GM12873 (cell line): Measurements from ENCODE around the gene LTBP1.

Source experiments
- TF ChIP-seq, protein P1 (sequence below): IDR thresholded peaks from 2 replicates; pipeline ENCODE4 v1.5.1; 2012; ENCODE audit warnings: low read depth, mild to moderate bottlenecking, moderate library complexity, low read length, control low read depth; ENCODE audit not compliant: insufficient read depth; ENCODE audit errors: missing control alignments

LTBP1 gene

DNA sequence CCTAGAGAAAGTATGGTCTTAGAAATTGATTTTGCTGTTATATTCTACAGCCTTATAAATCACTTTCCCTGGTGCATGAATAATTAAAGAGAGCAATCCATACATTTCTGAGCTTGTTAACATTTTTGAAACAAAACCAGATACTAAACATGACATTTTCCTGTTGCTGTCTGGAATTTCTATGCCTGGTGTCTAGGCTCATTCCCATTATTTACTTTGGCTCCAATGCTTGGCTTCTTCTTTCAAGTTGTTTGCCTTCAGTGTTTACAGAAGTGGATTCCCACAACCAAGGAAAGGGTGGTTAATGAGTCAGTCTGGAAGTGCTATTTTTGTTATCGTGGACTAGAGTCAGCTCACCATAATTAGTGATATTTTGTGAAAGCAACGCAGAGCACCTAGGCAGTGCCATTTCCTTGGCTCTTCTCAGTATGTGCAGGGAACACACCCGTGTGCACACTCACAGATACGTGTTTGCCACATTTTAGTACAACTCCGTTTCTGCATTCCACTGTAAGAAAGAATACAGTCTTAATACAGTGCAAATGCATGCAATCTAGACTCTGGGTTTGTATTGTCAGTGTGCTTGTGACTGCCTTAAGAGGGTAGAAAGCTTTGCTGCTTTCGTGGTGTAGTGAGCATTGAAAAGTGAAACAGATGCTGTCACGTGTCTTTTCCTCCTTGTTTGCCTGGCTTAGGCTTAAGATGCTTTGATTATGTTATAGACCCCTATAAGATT lies 344.7 kb downstream of the LTBP1 start:
- TF ChIP-seq, protein P1, sequence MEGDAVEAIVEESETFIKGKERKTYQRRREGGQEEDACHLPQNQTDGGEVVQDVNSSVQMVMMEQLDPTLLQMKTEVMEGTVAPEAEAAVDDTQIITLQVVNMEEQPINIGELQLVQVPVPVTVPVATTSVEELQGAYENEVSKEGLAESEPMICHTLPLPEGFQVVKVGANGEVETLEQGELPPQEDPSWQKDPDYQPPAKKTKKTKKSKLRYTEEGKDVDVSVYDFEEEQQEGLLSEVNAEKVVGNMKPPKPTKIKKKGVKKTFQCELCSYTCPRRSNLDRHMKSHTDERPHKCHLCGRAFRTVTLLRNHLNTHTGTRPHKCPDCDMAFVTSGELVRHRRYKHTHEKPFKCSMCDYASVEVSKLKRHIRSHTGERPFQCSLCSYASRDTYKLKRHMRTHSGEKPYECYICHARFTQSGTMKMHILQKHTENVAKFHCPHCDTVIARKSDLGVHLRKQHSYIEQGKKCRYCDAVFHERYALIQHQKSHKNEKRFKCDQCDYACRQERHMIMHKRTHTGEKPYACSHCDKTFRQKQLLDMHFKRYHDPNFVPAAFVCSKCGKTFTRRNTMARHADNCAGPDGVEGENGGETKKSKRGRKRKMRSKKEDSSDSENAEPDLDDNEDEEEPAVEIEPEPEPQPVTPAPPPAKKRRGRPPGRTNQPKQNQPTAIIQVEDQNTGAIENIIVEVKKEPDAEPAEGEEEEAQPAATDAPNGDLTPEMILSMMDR, result no peak

DNA sequence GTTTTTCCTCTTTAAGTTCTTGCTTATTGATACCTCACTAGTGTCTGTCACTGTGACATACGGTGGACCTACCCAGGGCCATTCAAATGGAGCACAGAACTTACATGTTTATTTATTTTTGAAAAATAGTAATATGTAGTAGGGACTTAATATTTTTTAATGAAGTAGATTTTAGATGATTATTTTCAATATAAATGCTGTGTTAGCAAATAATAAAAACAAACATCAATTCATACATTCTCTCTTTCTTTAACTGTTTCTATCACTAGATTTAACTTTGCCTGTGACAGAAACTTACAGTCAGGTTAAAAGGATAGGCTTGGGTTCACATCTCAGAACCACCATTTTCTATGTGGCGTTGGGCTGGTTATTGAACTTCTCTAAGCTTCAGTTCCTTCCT lies 345.3 kb downstream of the LTBP1 start:
- TF ChIP-seq, protein P1, result no peak

DNA sequence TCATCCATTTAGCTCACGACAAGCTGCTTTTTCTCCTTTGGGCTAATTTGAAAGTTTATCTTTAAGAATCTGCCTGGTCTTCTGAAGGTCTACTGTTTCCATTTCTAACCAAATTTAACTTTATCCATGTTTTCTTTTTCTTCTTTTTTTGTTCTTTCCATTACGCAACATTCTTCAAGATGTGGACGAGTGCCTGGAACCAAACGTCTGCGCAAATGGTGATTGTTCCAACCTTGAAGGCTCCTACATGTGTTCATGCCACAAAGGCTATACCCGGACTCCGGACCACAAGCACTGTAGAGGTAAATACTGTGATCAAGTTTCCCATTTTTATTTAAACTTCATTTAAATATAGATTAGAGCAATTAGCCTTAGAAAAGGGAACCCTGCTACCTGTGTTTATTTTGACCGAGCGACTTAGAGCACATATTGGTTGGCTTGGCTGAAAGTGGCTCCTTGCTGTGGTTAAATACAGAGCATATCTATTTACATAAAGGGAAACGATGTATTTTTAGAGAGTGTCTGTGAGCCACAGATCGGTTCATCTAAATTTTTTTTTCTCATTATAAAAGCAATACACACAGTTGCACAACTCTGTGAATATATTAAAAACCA lies 346.3 kb downstream of the LTBP1 start:
- TF ChIP-seq, protein P1, result no peak

DNA sequence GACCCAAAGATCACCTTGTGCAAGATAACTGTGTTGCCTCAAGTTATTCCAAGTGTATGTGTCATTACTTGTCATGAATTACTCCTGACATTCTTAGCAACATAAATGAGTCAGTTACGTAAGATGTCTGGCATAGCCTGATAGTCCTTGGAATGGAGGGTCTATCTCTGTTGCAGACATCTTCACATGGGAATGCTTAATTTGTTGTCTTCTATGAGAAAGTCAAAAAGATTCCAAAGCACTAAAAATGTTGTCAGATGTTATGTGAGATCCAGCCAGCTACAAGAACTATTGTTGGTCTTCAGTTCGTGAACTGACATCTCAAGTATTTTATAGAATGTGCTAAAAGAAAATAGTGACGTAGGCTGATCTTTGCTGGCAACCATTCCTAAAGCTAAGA lies 351.5 kb downstream of the LTBP1 start:
- TF ChIP-seq, protein P1, result no peak

DNA sequence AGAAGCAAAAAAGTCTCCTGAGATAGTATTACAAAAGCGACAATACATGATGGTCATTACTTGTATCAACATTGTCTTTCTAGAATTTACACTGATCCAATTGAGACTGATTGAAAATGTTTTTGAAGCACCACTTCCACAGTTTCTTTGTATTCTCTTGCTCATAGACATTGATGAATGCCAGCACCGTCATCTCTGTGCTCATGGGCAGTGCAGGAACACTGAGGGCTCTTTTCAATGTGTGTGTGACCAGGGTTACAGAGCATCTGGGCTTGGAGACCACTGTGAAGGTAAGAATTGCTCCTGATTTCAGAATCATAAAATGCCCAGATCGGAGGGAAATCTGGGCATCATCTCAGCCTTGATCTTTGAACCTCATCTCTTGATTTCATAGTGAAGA lies 354.6 kb downstream of the LTBP1 start:
- TF ChIP-seq, protein P1, result no peak

DNA sequence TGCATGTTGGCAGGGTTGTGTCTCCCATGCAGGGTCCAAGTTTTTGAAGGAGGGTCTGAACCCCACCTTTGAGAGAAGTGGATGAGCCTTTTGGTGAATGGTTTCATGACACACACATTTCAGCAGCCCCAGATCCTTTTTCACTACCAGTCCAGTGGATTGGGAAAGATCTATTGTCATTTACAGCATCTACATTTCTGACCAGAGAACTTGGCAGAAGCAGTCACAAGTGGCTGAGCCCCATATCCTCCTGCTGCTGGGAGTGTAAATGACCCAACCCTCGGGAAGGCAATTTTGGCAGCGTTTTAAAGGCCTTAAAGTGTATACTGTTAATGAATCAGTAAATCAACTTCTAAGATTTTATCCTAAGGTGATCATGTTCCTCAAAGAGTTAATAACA lies 355.6 kb downstream of the LTBP1 start:
- TF ChIP-seq, protein P1, result no peak

DNA sequence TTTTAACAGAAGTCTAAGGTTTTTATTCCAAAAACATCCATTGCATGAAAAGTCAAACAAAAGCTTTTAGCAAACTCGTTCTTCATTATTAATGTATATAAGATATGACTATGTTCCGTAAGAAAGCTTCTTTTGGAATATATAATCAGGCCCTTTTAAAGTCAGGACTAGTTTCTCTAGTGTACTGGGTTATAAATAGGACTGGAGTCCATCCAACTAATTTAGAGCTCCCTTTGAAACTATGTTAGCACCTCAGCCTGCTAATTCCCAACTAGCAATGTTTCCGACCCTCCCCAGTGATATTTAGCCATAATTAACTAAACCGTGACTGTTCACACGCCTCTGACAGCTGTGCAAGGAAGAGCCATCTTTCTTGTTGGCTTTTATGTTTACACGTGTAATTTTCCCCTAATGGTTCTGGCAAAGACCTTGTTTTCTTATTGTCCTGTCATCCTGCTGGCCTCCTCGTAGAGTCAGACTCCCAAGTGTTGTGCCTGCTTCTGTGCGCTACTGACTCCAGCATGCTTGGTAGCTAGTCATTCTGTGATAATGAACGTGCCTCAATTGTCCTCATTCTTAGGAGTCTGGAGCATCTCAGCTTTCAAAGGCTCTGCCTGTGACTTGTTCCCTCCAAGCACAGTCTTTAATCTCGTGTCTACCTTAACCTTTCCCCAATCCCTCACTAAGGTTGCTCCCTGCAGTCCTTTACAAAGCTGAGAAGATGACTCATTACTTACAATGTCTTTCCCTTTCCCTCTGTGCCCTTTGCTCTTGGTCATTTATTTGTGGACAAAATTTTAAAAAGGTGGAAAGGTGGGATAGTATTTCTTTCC lies 357.5 kb downstream of the LTBP1 start:
- TF ChIP-seq, protein P1, result no peak
